ENCODE measurements around the gene CXCL8. TPM values are rescaled to one million over a fixed set of nuclear protein-coding genes. Genes with fewer than 3 reads are reported as not detected.
"Not testable (repeated sequence)": the region's sequence is repeated elsewhere in the genome, so short reads cannot be mapped to it uniquely, and the experiment has no call there.

The CXCL8 gene
- total and polyA plus RNA-seq, 9 of the 15 experiments (the other 6 are each of a cell fraction or from before 2014, with no cell fraction given): 1.6 to 7.7 (median 3.3) TPM

GRCh38 chr4:73772363-73772762, 32.0 kb downstream of the CXCL8 start (continued):
- no peak for TF ChIP-seq HDAC6 (IDR thresholded peaks at IDR 0.05; ENCODE audit: low read depth, low read length)

- POLR2A ChIA-PET; intact Hi-C loops (cut with micrococcal nuclease); H3K27me3 ChIP-seq (ENCODE audit: control insufficient read depth in 2 of 2, insufficient read depth in 2 of 2, low read length in 2 of 2); H3K9me1 ChIP-seq (ENCODE audit: control insufficient read depth, insufficient read depth, low read length); H3K4me1 ChIP-seq (replicated peaks in 1 of 2; ENCODE audit: control insufficient read depth in 2 of 2, insufficient read depth in 2 of 2, low read length in 2 of 2); in situ Hi-C loops (cut with MboI); ATAC-seq; H3K4me2 ChIP-seq (ENCODE audit: insufficient read depth, low read length); CTCF ChIA-PET (ENCODE audit: low intra/inter-chr PET ratio); H2AFZ ChIP-seq (ENCODE audit: low read depth, low read length); H4K20me1 ChIP-seq (replicated peaks; ENCODE audit: control insufficient read depth, insufficient read depth, low read length); H3K79me2 ChIP-seq (ENCODE audit: control insufficient read depth, insufficient read depth, low read length); BruUV-seq (replicated peaks); H3K9ac ChIP-seq (ENCODE audit: insufficient read depth in 1 of 2, low read depth in 2 of 2, low read length in 2 of 2); H3K36me3 ChIP-seq (ENCODE audit: control insufficient read depth, insufficient read depth, low read length); FAIRE-seq; H3K9me3 ChIP-seq (replicated peaks; ENCODE audit: control insufficient read depth, insufficient read depth, low read depth, low read length); DNase-seq (ENCODE audit: extremely low read depth in 1 of 4, low spot score in 3 of 4); H3K27ac ChIP-seq (ENCODE audit: extremely low read depth, low read depth, low read length); H3K4me3 ChIP-seq: not testable (repeated sequence)
- WGBS (ENCODE audit: insufficient coverage, low coverage, missing lambda C conversion rate): 100% methylated on average over 4 of the region's 4 CpGs
These were observed 34.0 kb downstream of the CXCL8 start for GRCh38 chr4:73774406-73774805.

GRCh38 chr4:73776321-73776729, 36.0 kb downstream of the CXCL8 start:
- no peaks in the 10 kb centered on the region for H3K79me2 ChIP-seq (ENCODE audit: control insufficient read depth, insufficient read depth, low read length)
- H3K27me3 ChIP-seq (ENCODE audit: control insufficient read depth in 2 of 2, insufficient read depth in 2 of 2, low read length in 2 of 2): no peaks in the 10 kb centered on the region
- peak; percentile 14; the same call in 1 of the 2 replicates for TF ChIP-seq TEAD4 (IDR thresholded peaks at IDR 0.05; ENCODE audit: low read length)
- TF ChIP-seq TEAD4 (CRISPR knock-in tag; IDR thresholded peaks at IDR 0.05; ENCODE audit: borderline replicate concordance): no peak
- TF ChIP-seq NFIC (IDR thresholded peaks at IDR 0.05): peak; percentile 91
- 0 out of 2 replicates have a peak, but pooled peaks have one; percentile 9 for TF ChIP-seq TCF3 (CRISPR knock-in tag; IDR thresholded peaks at IDR 0.05)
- no peak for TF ChIP-seq ZBTB17 (CRISPR knock-in tag; IDR thresholded peaks at IDR 0.05)
- no peaks in the 10 kb centered on the region for H3K9me1 ChIP-seq (ENCODE audit: control insufficient read depth, insufficient read depth, low read length)
- H3K36me3 ChIP-seq (ENCODE audit: control insufficient read depth, insufficient read depth, low read length): no peaks in the 10 kb centered on the region
- BruUV-seq (replicated peaks): no TSS peak
- H3K27ac ChIP-seq (ENCODE audit: extremely low read depth, low read depth, low read length): no peak overlapping the region
- H3K9me3 ChIP-seq (replicated peaks; ENCODE audit: control insufficient read depth, insufficient read depth, low read depth, low read length): no peaks in the 10 kb centered on the region
- ChIA-PET CTCF (ENCODE audit: low intra/inter-chr PET ratio) (no interaction called here), POLR2A (interaction anchor here (0.6 to 1.0 kb wide), 3 partner anchors 12 to 38 kb away, joined by 3 to 4 read pairs (median 3); no protein-coding TSS in a partner anchor)
- H3K9ac ChIP-seq (ENCODE audit: insufficient read depth in 1 of 2, low read depth in 2 of 2, low read length in 2 of 2): no peak overlapping the region
- no peaks in the 10 kb centered on the region for H4K20me1 ChIP-seq (replicated peaks; ENCODE audit: control insufficient read depth, insufficient read depth, low read length)
- 16% methylated on average over 2 of the region's 2 CpGs for WGBS (ENCODE audit: insufficient coverage, low coverage, missing lambda C conversion rate)
- in situ Hi-C loops (cut with MboI) (no loop called here), intact Hi-C loops (cut with micrococcal nuclease) (no loop called here)
- H3K4me3 ChIP-seq: no peak overlapping the region
- DNase-seq (ENCODE audit: extremely low read depth in 1 of 4, low spot score in 3 of 4): peak in 2 of 4 experiments; percentile 17 to 65
- no peak overlapping the region for H3K4me2 ChIP-seq (ENCODE audit: insufficient read depth, low read length)
- H2AFZ ChIP-seq (ENCODE audit: low read depth, low read length): peak overlapping the region; percentile 41; the same call in 1 of the 2 replicates
- ATAC-seq: no peak
- H3K4me1 ChIP-seq (replicated peaks in 1 of 2; ENCODE audit: control insufficient read depth in 2 of 2, insufficient read depth in 2 of 2, low read length in 2 of 2): peaks cover 0 to 2% of the 10 kb centered on the region in 2 experiments; a peak in 1 of 5 replicates
- FAIRE-seq: peak; percentile 72
